ENCODE data around the gene PTCH1. TPM values are rescaled to one million over a fixed set of nuclear protein-coding genes. Genes with fewer than 3 reads are reported as not detected.

The PTCH1 gene
- total and polyA plus RNA-seq, 12 donors, result 1.6 to 10.0 (median 6.5) TPM

- WGBS, 2 donors, result 80 to 92% methylated on average over 4 of the region's 4 CpGs
- H3K27me3 ChIP-seq, result no peaks in the 10 kb centered on the region
Measured at GRCh38 chr9:95399261-95399660, 117.5 kb downstream of the PTCH1 start.

More at GRCh38 chr9:95399261-95399660, 117.5 kb downstream of the PTCH1 start:
- Histone ChIP-seq H3K36me3 (no peaks in the 10 kb centered on the region), H3K27ac (no peak overlapping the region), H3K4me1 (no peaks in the 10 kb centered on the region), H3K4me3 (no peak overlapping the region), H3K9me3 (peaks cover 0 to 18% (median 0%) of the 10 kb centered on the region in 11 donors)
- intact Hi-C loops (cut with DNase I), result no loop called here
- TF ChIP-seq CTCF (IDR thresholded peaks at IDR 0.05), result no peak
- no peak for ATAC-seq
- DNase-seq, result no peak

Other genes starting within 250 kb of the PTCH1 start
- 1 to 10 TPM; 3.1 to 6.8 (median 4.7) TPM for gene FANCC, start 199.3 kb downstream of the PTCH1 start, total RNA-seq
- gene FANCC, start 199.3 kb downstream of the PTCH1 start, polyA plus RNA-seq, result 1 to 10 TPM; 2.9 to 3.9 TPM